DMS153 treated with DMSO at 0.1 percent for 48 hours (cell line): ENCODE data around the gene PPME1.
"Not testable (repeated sequence)": the region's sequence is repeated elsewhere in the genome, so short reads cannot be mapped to it uniquely, and the experiment has no call there.

Experiments used
- DNase-seq: peaks from one replicate; lab custom pipeline; 2025; ENCODE audit not compliant: unreplicated experiment; lab: John Stamatoyannopoulos, UW

Gene PPME1

GRCh38 chr11:74170694-74171629 lies at the start of gene PPME1, which contains the start of gene C2CD3:
Gene PPME1, plus strand, starts transcription at chr11:74171289. Its CDS starts 133 bp downstream, at chr11:74171422.
Gene C2CD3, minus strand, starts transcription at chr11:74171002. Its CDS starts 210 bp downstream, at chr11:74170792.
- DNase-seq = peak; percentile 98

GRCh38 chr11:74121804-74122203 lies 49.3 kb upstream of the PPME1 start:
- DNase-seq = no peak

- no peak for DNase-seq
Measured at GRCh38 chr11:74123008-74123448, 48.1 kb upstream of the PPME1 start.

GRCh38 chr11:74129121-74129520 lies 42.0 kb upstream of the PPME1 start:
- DNase-seq = not testable (repeated sequence)

- DNase-seq = no peak
Measured at GRCh38 chr11:74132833-74133232, 38.3 kb upstream of the PPME1 start.

- no peak for DNase-seq
Measured at GRCh38 chr11:74133436-74133835, 37.7 kb upstream of the PPME1 start.

- DNase-seq = no peak
Measured at GRCh38 chr11:74134661-74135060, 36.4 kb upstream of the PPME1 start.

- no peak for DNase-seq
Measured at GRCh38 chr11:74135127-74135840, 35.8 kb upstream of the PPME1 start.

- DNase-seq = no peak
Measured at GRCh38 chr11:74138021-74138420, 33.1 kb upstream of the PPME1 start.

- no peak for DNase-seq
Measured at GRCh38 chr11:74138572-74138971, 32.5 kb upstream of the PPME1 start.

- DNase-seq = no peak
Measured at GRCh38 chr11:74139151-74139918, 31.8 kb upstream of the PPME1 start.

- not testable (repeated sequence) for DNase-seq
Measured at GRCh38 chr11:74139919-74140431, 31.1 kb upstream of the PPME1 start.

- DNase-seq = peak; percentile 75
Measured at GRCh38 chr11:74141241-74141695, 29.8 kb upstream of the PPME1 start.

GRCh38 chr11:74141908-74142307 lies 29.2 kb upstream of the PPME1 start:
- no peak for DNase-seq

- no peak for DNase-seq
Measured at GRCh38 chr11:74142624-74143023, 28.5 kb upstream of the PPME1 start.

- DNase-seq = no peak
Measured at GRCh38 chr11:74144592-74144991, 26.5 kb upstream of the PPME1 start.

GRCh38 chr11:74147199-74147929 lies 23.7 kb upstream of the PPME1 start:
- DNase-seq = no peak

GRCh38 chr11:74153224-74153623 lies 17.9 kb upstream of the PPME1 start:
- no peak for DNase-seq

- DNase-seq = no peak
Measured at GRCh38 chr11:74154620-74155281, 16.3 kb upstream of the PPME1 start.

GRCh38 chr11:74157169-74157568 lies 13.9 kb upstream of the PPME1 start:
- no peak for DNase-seq
